T-cell (primary cell): Measurements from ENCODE around the gene C3AR1. TPM values are rescaled to one million over a fixed set of nuclear protein-coding genes. Genes with fewer than 3 reads are reported as not detected.
"Not testable (repeated sequence)": the region's sequence is repeated elsewhere in the genome, so short reads cannot be mapped to it uniquely, and the experiment has no call there.

Source experiments
- ATAC-seq, 4 experiments: fragments of 200-7000 bp in 3 of 4; fragments of 150-1000 bp in 1 of 4; cut with Tn5 transposase; replicated peaks in 1 of 4; 1 replicate in 3 of 4; 2 replicates in 1 of 4; pipeline ENCODE4 v1.10.0; 2021; ENCODE audit warnings: moderate library complexity in 3 of 4, mild to moderate bottlenecking in 2 of 4, moderate number of reproducible peaks in 1 of 4
- CTCF ChIA-PET, 2 donors: fragments of 300-600 bp; sonication (Branson Sonifier 250); formaldehyde crosslinking; loops; one replicate each; lab custom pipeline; 2022; ENCODE audit warnings: antibody characterized with exemption in 2 of 2; lab: Charles Lee
- POLR2A ChIA-PET, 2 donors: fragments of 300-600 bp; sonication (Branson Sonifier 250); formaldehyde crosslinking; loops; one replicate each; lab custom pipeline; 2022; ENCODE audit warnings: antibody characterized with exemption in 2 of 2; lab: Charles Lee
- DNase-seq, 35 experiments: peaks; one replicate each; pipeline versions ENCODE4 v3.0.0 to v3.0.0-alpha.2; 2013 to 2023
- H3K27ac ChIP-seq: one replicate; pipeline ENCODE4 v1.5.1; 2013; ENCODE audit warnings: low read length
- H3K27me3 ChIP-seq, 2 experiments: replicated peaks in 1 of 2; 1 replicate in 1 of 2; 2 replicates in 1 of 2; pipeline versions ENCODE4 v1.6.1 to v1.7.0; 2013; ENCODE audit warnings: low read length in 1 of 2, mixed read lengths in 1 of 2; ENCODE audit not compliant: control insufficient read depth in 2 of 2, insufficient read depth in 2 of 2; ENCODE audit errors: extremely low read depth in 1 of 2
- H3K36me3 ChIP-seq, 2 donors: 1 replicate in 1 of 2; 2 replicates in 1 of 2; pipeline versions ENCODE4 v1.6.1 to v1.7.0; 2013; ENCODE audit warnings: low read length in 1 of 2; ENCODE audit not compliant: control insufficient read depth in 2 of 2, insufficient read depth in 1 of 2; ENCODE audit errors: extremely low read depth in 1 of 2
- H3K4me1 ChIP-seq, 2 experiments: 1 replicate in 1 of 2; 2 replicates in 1 of 2; pipeline versions ENCODE4 v1.6.1 to v1.7.0; 2013; ENCODE audit warnings: low read length in 2 of 2, mixed read lengths in 1 of 2; ENCODE audit not compliant: insufficient read depth in 2 of 2, control insufficient read depth in 1 of 2; ENCODE audit errors: extremely low read depth in 1 of 2
- H3K4me3 ChIP-seq, 2 donors: 1 replicate in 1 of 2; 2 replicates in 1 of 2; pipeline versions ENCODE4 v1.5.1 to v1.7.0; 2013; ENCODE audit warnings: mild to moderate bottlenecking in 2 of 2, low read length in 1 of 2, moderate library complexity in 1 of 2; ENCODE audit not compliant: control insufficient read depth in 1 of 2; ENCODE audit errors: extremely low read depth in 1 of 2
- H3K9me3 ChIP-seq: 2 replicates; pipeline ENCODE4 v1.7.0; 2013
- H3K27ac Mint-ChIP-seq, 2 donors: one replicate each; pipeline ENCODE4 v1.8.0; 2020 to 2021; ENCODE audit warnings: mild to moderate bottlenecking in 2 of 2, mixed read lengths in 2 of 2
- H3K27me3 Mint-ChIP-seq, 2 donors: one replicate each; pipeline ENCODE4 v1.8.0; 2021 to 2022; ENCODE audit warnings: mixed read lengths in 2 of 2
- H3K36me3 Mint-ChIP-seq: one replicate; pipeline ENCODE4 v1.8.0; 2021; ENCODE audit warnings: mixed read lengths
- H3K4me1 Mint-ChIP-seq, 3 donors: one replicate each; pipeline ENCODE4 v1.8.0; 2020 to 2022; ENCODE audit warnings: mixed read lengths in 3 of 3, mild to moderate bottlenecking in 1 of 3
- H3K4me3 Mint-ChIP-seq, 3 donors: one replicate each; pipeline ENCODE4 v1.8.0; 2020 to 2022; ENCODE audit warnings: mild to moderate bottlenecking in 3 of 3, mixed read lengths in 3 of 3, moderate library complexity in 3 of 3
- H3K9me3 Mint-ChIP-seq, 3 donors: one replicate each; pipeline ENCODE4 v1.8.0; 2020 to 2022; ENCODE audit warnings: mixed read lengths in 3 of 3
- WGBS: methylation state at CpG from one replicate; pipeline ENCODE4 v1.1.5; 2013; ENCODE audit warnings: missing lambda C conversion rate; ENCODE audit not compliant: insufficient coverage; 5-methylcytosine and 5-hydroxymethylcytosine counted together
- total RNA-seq, 35 experiments: library from RNA in 6 of 35; stranded (reverse) in 6 of 35; fragments of 120-200 nt in 1 of 35; gene quantifications; one replicate each; pipeline versions ENCODE4 v1.2.1 to v1.2.4 and lab custom pipeline; 2013 to 2026

The C3AR1 gene
- total RNA-seq, 5 donors from 2014 or later (not counting 1 experiment from before 2014, with no cell fraction given): 0.68 to 5.1 (median 2.4) TPM

DNA sequence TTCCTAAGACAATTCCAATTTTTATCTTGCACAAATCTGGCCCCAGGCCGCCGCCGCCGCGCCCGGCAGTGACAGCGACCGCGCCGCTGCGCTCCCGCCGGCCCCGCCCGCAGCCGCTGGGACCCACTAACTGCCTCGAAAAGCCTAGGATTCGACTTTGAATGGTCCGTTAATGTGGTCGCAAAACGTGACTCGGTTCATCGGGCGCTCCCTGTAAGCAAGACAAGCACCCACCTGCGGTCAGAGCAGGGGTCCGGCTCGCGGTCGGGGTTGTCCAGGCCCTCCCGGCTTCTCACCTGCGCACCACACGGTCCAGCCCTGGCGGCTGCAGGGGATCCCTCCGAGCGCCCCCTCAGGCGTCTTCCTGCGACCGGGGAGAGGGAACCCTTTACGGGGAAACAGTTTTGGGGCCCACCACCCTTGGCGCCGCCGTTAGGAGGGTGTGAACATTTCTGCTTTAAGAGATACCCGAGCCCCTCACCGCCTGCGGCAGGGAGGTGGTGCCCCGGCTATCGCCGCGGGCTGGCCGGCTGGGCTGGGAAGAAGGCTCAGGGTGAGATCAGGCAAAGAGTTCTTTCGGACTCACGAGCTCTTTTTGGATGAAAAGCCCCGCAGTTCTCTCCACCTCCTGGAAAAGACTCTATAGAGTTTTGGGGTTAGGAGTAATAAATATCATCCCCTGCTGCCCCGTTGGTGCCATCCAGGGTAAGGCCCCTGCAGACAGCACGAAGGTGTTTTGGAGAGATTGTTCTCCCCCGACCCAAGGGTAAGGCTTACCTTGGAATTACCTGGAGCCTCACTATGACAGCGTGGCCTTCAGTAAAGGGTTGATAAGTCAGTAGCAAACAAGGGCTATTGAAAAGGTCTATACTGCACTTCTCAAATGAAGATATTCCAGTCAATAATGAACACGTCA lies 47.2 kb downstream of the C3AR1 start:
- ChIA-PET POLR2A (interaction anchor here in 1 of 2 donors (0.6 kb wide), 1 partner anchor 109 kb away, joined by 3 read pairs; no protein-coding TSS in a partner anchor), CTCF (no interaction called here)
- Mint-ChIP-seq H3K36me3 (no peaks in the 10 kb centered on the region), H3K4me3 (peak overlapping the region; percentile 37 to 72 (median 60)), H3K9me3 (no peaks in the 10 kb centered on the region), H3K27ac (no peak overlapping the region), H3K27me3 (peaks cover 23 to 25% of the 10 kb centered on the region in 2 donors), H3K4me1 (peaks cover 0 to 7% (median 5%) of the 10 kb centered on the region in 3 donors)
- DNase-seq (peak in 8 of 35 experiments; percentile 5 to 32 (median 17)), ATAC-seq (peak; percentile 64 to 72 (median 71))
- H3K36me3 ChIP-seq: no peaks in the 10 kb centered on the region
- H3K4me1 ChIP-seq: peaks cover 0 to 13% of the 10 kb centered on the region in 2 experiments
- H3K4me3 ChIP-seq: peak overlapping the region; percentile 49 to 52
- H3K27me3 ChIP-seq: peaks cover 2 to 29% of the 10 kb centered on the region in 2 experiments
- H3K9me3 ChIP-seq: no peaks in the 10 kb centered on the region
- no peak overlapping the region for H3K27ac ChIP-seq
- WGBS: 3% methylated on average over 47 of the region's 58 CpGs

GRCh38 chr12:8018213-8018612 lies 47.9 kb downstream of the C3AR1 start:
- peak overlapping the region in 2 of 3 donors; percentile 36 to 72 for H3K4me3 Mint-ChIP-seq

GRCh38 chr12:8014836-8015235 lies 51.3 kb downstream of the C3AR1 start:
- WGBS: 93% methylated on average over 12 of the region's 18 CpGs
- H3K27ac Mint-ChIP-seq: no peak overlapping the region
- H3K27me3 Mint-ChIP-seq: peaks cover 29 to 30% of the 10 kb centered on the region in 2 donors
- H3K4me1 Mint-ChIP-seq: peaks cover 0 to 7% (median 5%) of the 10 kb centered on the region in 3 donors
- H3K36me3 Mint-ChIP-seq: no peaks in the 10 kb centered on the region
- ChIA-PET POLR2A (no interaction called here), CTCF (no interaction called here)
- no peaks in the 10 kb centered on the region for H3K9me3 Mint-ChIP-seq
- no peak overlapping the region for H3K4me3 Mint-ChIP-seq
- Histone ChIP-seq H3K27ac (no peak overlapping the region), H3K36me3 (no peaks in the 10 kb centered on the region), H3K4me1 (peaks cover 0 to 13% of the 10 kb centered on the region in 2 experiments), H3K4me3 (no peak overlapping the region), H3K27me3 (peaks cover 2 to 48% of the 10 kb centered on the region in 2 experiments), H3K9me3 (no peaks in the 10 kb centered on the region)
- DNase-seq: no peak
- no peak for ATAC-seq

More at GRCh38 chr12:8018213-8018612, 47.9 kb downstream of the C3AR1 start:
- H3K9me3 ChIP-seq, H3K9me3 Mint-ChIP-seq, H3K27ac ChIP-seq, H3K36me3 ChIP-seq, H3K36me3 Mint-ChIP-seq, ATAC-seq, DNase-seq, CTCF ChIA-PET, H3K27ac Mint-ChIP-seq, POLR2A ChIA-PET, H3K4me1 Mint-ChIP-seq: not testable (repeated sequence)
- WGBS: 67% methylated on average over 2 of the region's 16 CpGs
- Histone ChIP-seq H3K27me3 (peaks cover 2 to 31% of the 10 kb centered on the region in 2 experiments), H3K4me1 (peaks cover 0 to 13% of the 10 kb centered on the region in 2 experiments), H3K4me3 (peak overlapping the region; percentile 49 to 52)
- peaks cover 23 to 25% of the 10 kb centered on the region in 2 donors for H3K27me3 Mint-ChIP-seq

- Mint-ChIP-seq H3K9me3 (no peaks in the 10 kb centered on the region), H3K4me1 (no peaks in the 10 kb centered on the region), H3K27ac (no peak overlapping the region), H3K27me3 (peaks cover 30% of the 10 kb centered on the region in 2 donors), H3K4me3 (no peak overlapping the region), H3K36me3 (no peaks in the 10 kb centered on the region)
- ATAC-seq: no peak
- Histone ChIP-seq H3K27me3 (peaks cover 0 to 33% of the 10 kb centered on the region in 2 experiments), H3K9me3 (no peaks in the 10 kb centered on the region), H3K27ac (no peak overlapping the region), H3K36me3 (no peaks in the 10 kb centered on the region), H3K4me1 (no peaks in the 10 kb centered on the region), H3K4me3 (no peak overlapping the region)
- ChIA-PET POLR2A (no interaction called here), CTCF (no interaction called here)
- 71% methylated on average over 1 of the region's 7 CpGs for WGBS
- DNase-seq: no peak
These were observed 53.4 kb downstream of the C3AR1 start for GRCh38 chr12:8012651-8013309.

- Histone ChIP-seq H3K27me3 (peaks cover 0 to 28% of the 10 kb centered on the region in 2 experiments), H3K27ac (no peak overlapping the region), H3K4me3 (no peak overlapping the region), H3K9me3 (no peaks in the 10 kb centered on the region), H3K36me3 (no peaks in the 10 kb centered on the region), H3K4me1 (no peaks in the 10 kb centered on the region)
- ChIA-PET CTCF (interaction anchor here in 1 of 2 donors (0.6 to 1.1 kb wide), 3 partner anchors 148 to 1857 kb away, joined by 3 to 5 read pairs (median 5); no protein-coding TSS in a partner anchor), POLR2A (interaction anchor here in 1 of 2 donors (0.6 kb wide), 1 partner anchor 27 kb away, joined by 3 read pairs; no protein-coding TSS in a partner anchor)
- no peaks in the 10 kb centered on the region for H3K9me3 Mint-ChIP-seq
- no peak for DNase-seq
- ATAC-seq: no peak
- H3K27ac Mint-ChIP-seq: no peak overlapping the region
- H3K4me3 Mint-ChIP-seq: no peak overlapping the region
- peaks cover 21 to 23% of the 10 kb centered on the region in 2 donors for H3K27me3 Mint-ChIP-seq
- H3K36me3 Mint-ChIP-seq: no peaks in the 10 kb centered on the region
- WGBS: 90% methylated on average over 7 of the region's 7 CpGs
- no peaks in the 10 kb centered on the region for H3K4me1 Mint-ChIP-seq
These were observed 54.8 kb downstream of the C3AR1 start for GRCh38 chr12:8011331-8011730.
